B cell (primary cell): ENCODE data around the gene TMPRSS11A.

Experiments used
- EZH2 ChIP-seq: IDR thresholded peaks from 2 replicates; pipeline ENCODE4 v1.6.1; 2012; ENCODE audit warnings: borderline replicate concordance, low read depth, mild to moderate bottlenecking, moderate library complexity, low read length; ENCODE audit not compliant: insufficient read depth, poor library complexity, severe bottlenecking
- TF ChIP-seq, protein P1 (sequence below): fragments of 200-600 bp; IDR thresholded peaks from one replicate; pipeline ENCODE4 v1.8.0; 2022; ENCODE audit warnings: antibody characterized with exemption, mild to moderate bottlenecking

DNA sequence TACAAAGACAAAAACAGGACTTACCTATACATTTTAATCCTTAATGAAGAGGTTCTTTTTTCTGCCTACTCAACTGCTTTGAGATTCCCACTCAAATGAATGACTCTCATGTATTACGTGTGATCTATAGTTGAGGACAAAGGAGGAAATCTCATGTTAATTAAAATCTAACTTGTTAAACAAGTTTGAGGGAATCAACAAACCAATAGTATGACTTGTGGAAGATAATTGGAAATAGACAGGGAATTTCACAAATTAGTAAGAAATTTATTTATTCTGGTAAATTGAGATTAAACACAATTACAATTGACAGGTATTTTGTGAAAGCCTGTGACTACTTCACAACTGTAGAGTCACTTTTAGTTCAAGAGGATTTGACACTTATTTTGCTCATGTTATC, 79.4 kb downstream of the TMPRSS11A start, which contains the start of gene TMPRSS11D:
- TF ChIP-seq, protein P1, sequence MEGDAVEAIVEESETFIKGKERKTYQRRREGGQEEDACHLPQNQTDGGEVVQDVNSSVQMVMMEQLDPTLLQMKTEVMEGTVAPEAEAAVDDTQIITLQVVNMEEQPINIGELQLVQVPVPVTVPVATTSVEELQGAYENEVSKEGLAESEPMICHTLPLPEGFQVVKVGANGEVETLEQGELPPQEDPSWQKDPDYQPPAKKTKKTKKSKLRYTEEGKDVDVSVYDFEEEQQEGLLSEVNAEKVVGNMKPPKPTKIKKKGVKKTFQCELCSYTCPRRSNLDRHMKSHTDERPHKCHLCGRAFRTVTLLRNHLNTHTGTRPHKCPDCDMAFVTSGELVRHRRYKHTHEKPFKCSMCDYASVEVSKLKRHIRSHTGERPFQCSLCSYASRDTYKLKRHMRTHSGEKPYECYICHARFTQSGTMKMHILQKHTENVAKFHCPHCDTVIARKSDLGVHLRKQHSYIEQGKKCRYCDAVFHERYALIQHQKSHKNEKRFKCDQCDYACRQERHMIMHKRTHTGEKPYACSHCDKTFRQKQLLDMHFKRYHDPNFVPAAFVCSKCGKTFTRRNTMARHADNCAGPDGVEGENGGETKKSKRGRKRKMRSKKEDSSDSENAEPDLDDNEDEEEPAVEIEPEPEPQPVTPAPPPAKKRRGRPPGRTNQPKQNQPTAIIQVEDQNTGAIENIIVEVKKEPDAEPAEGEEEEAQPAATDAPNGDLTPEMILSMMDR = no peak
- no peak for TF ChIP-seq EZH2
